ENCODE measurements around the gene GRPR. TPM values are rescaled to one million over a fixed set of nuclear protein-coding genes. Genes with fewer than 3 reads are reported as not detected.
A peak's percentile ranks its signal among the peaks of the same experiment; 100 is the strongest.

Gene GRPR
- total RNA-seq, 1 donor: 0.43 TPM

GRCh38 chrX:16114611-16115010 is 8.8 kb upstream of the GRPR start:
- peak; percentile 82 for DNase-seq (ENCODE audit: low read depth)
- no peak for TF ChIP-seq CTCF (IDR thresholded peaks at IDR 0.05; ENCODE audit: insufficient read depth, low read depth, low read length)
- no peak overlapping the region for H3K4me3 ChIP-seq (ENCODE audit: low read depth, low read length)

GRCh38 chrX:16119353-16120220 is 3.8 kb upstream of the GRPR start:
- no peak overlapping the region for H3K4me3 ChIP-seq (ENCODE audit: low read depth, low read length)
- no peak for TF ChIP-seq CTCF (IDR thresholded peaks at IDR 0.05; ENCODE audit: insufficient read depth, low read depth, low read length)
- peak; percentile 27 for DNase-seq (ENCODE audit: low read depth)

DNA sequence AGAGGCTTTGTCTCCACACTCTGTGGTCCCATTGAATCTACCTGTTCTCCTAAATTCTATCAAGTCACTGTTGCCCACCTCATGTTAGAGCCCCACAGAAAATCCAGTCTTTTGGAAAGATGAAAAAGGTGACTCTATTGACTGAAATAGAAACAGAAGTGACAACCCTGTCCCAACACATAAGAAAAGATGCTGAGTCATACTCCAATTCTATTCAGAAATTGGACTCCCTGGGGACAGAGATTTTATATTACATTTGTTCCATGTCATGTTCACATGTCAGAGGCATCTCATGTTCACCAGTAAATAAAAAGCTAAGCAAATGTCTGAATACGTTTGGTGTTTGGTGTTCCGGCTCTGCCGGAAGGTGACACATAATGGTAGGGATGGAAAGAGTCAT is 2.9 kb upstream of the GRPR start:
- DNase-seq (ENCODE audit: low read depth): no peak
- no peak for TF ChIP-seq CTCF (IDR thresholded peaks at IDR 0.05; ENCODE audit: insufficient read depth, low read depth, low read length)
- no peak overlapping the region for H3K4me3 ChIP-seq (ENCODE audit: low read depth, low read length)

DNA sequence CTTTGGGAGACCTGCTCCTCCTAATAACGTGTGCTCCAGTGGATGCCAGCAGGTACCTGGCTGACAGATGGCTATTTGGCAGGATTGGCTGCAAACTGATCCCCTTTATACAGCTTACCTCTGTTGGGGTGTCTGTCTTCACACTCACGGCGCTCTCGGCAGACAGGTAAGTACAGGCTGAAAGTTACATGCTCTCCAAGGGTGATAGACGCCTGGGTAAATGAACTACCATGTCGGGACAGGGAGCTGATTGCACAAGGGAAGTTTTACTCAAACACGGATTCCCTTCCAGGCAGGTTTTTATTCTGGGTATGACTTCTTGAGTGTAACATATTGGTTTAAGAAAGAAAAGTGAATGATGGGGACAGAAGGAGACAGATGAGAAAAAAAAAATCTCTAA is 836 bp downstream of the GRPR start:
- H3K4me3 ChIP-seq (ENCODE audit: low read depth, low read length): no peak overlapping the region
- DNase-seq (ENCODE audit: low read depth): no peak
- no peak for TF ChIP-seq CTCF (IDR thresholded peaks at IDR 0.05; ENCODE audit: insufficient read depth, low read depth, low read length)

DNA sequence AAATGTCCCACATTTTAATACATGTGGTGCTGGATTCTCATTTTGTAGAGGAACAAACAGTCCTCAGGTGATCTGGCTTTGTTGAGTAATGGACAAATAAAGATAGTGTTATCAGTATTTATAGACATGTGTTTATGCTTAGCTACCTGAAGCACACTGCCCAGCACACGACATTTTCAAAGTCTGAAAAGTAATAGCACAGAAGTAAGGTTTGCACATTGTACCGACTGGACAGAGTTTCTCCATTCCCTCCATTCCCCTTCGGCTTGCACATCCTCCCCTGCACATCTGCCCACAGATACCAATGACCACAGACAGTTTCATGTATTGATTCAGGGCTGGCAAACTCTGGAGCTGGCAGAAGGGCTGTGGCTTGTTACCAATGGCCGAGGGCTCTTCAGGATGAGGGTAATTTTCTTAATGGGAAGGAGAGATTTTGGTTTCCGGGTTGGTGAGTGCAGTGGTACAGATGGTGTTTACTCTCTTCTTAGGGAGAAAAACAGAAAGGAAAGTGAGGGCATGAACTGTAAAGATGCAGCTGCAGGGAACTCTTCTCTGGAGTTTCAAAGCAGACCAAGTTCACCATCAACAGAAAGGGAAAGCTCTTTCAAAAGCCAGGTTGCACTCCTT is 2.3 kb downstream of the GRPR start:
- no peak for TF ChIP-seq CTCF (IDR thresholded peaks at IDR 0.05; ENCODE audit: insufficient read depth, low read depth, low read length)
- no peak overlapping the region for H3K4me3 ChIP-seq (ENCODE audit: low read depth, low read length)
- DNase-seq (ENCODE audit: low read depth): no peak

DNA sequence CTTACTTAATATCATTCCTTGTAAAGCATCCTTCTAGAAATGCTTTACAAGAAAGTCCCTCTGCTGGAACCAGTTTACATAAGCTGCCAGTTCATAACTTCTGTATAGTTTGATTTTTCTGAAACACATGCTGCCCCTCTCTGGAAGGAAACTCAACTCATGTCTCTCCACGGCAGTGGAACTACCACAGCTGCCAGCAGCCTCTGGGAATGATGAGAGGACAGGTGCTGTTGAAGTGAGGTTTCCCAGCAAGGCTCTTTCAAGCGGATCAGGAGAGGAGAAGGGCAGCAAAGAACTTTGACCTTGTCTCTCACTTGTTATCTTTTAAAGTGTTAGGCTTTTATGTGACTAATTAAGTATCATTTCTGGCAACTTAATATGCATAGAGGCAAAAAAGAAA is 7.3 kb downstream of the GRPR start:
- TF ChIP-seq CTCF (IDR thresholded peaks at IDR 0.05; ENCODE audit: insufficient read depth, low read depth, low read length): no peak
- H3K4me3 ChIP-seq (ENCODE audit: low read depth, low read length): no peak overlapping the region
- no peak for DNase-seq (ENCODE audit: low read depth)
